IPS-NIHi11 (cell line): Measurements from ENCODE around the gene UBN1.

ENCODE experiments used
- DNase-seq: peaks from one replicate; pipeline ENCODE4 v3.0.0; 2012; ENCODE audit warnings: mixed read lengths, low spot score

UBN1 gene, protein sequence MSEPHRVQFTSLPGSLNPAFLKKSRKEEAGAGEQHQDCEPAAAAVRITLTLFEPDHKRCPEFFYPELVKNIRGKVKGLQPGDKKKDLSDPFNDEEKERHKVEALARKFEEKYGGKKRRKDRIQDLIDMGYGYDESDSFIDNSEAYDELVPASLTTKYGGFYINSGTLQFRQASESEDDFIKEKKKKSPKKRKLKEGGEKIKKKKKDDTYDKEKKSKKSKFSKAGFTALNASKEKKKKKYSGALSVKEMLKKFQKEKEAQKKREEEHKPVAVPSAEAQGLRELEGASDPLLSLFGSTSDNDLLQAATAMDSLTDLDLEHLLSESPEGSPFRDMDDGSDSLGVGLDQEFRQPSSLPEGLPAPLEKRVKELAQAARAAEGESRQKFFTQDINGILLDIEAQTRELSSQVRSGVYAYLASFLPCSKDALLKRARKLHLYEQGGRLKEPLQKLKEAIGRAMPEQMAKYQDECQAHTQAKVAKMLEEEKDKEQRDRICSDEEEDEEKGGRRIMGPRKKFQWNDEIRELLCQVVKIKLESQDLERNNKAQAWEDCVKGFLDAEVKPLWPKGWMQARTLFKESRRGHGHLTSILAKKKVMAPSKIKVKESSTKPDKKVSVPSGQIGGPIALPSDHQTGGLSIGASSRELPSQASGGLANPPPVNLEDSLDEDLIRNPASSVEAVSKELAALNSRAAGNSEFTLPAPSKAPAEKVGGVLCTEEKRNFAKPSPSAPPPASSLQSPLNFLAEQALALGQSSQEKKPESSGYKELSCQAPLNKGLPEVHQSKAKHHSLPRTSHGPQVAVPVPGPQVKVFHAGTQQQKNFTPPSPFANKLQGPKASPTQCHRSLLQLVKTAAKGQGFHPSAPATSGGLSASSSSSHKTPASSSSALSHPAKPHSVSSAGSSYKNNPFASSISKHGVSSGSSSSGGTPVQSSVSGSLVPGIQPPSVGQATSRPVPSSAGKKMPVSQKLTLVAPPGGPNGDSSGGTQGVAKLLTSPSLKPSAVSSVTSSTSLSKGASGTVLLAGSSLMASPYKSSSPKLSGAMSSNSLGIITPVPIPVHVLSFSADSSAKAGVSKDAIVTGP (N-terminal part only)

GRCh38 chr16:4846901-4847773 is at the start of gene UBN1, which contains the start of gene GLYR1:
UBN1 (plus strand) TSS chr16:4847481; CDS start chr16:4852918, 5,437 bp downstream.
GLYR1 (minus strand) TSS chr16:4847288; CDS start chr16:4847265, 23 bp downstream.
- peak; percentile 99 for DNase-seq

GRCh38 chr16:4797805-4798252 is 49.5 kb upstream of the UBN1 start:
- DNase-seq: no peak

- DNase-seq: no peak
These were observed 48.8 kb upstream of the UBN1 start for GRCh38 chr16:4798456-4798855.

DNA sequence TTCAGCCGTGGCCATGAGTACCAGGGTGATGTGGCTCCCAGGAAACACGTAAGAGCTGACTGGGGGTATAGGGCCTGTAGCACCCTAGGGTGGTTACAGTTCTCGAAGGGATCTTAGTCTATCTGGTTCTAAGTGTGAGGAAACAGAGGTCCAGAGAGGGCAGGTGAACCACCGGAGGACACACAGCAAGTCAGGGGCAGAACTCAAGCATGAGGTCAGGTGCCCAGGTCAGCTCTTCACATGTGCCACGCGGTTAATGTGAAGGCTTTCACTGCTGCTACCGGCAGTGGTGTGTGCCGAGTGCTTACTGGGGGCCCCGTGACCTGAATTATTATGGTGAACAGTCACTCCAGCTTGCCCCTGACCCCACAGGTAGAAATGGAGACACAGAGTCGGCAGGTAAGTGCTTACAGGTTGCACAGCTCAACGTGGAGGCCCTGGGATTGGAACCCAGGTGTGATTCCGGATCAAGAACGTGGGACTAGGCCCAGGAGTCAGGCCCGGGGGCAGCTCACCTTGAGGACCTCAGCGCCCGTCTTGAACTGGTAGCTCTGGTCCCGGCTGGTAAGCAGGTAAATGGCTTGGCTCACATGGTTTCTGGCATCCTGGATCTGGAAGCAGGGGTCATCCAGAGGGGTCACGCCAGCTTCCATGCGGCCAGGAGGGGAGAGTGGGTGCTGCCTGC is 48.0 kb upstream of the UBN1 start:
- DNase-seq: no peak

DNA sequence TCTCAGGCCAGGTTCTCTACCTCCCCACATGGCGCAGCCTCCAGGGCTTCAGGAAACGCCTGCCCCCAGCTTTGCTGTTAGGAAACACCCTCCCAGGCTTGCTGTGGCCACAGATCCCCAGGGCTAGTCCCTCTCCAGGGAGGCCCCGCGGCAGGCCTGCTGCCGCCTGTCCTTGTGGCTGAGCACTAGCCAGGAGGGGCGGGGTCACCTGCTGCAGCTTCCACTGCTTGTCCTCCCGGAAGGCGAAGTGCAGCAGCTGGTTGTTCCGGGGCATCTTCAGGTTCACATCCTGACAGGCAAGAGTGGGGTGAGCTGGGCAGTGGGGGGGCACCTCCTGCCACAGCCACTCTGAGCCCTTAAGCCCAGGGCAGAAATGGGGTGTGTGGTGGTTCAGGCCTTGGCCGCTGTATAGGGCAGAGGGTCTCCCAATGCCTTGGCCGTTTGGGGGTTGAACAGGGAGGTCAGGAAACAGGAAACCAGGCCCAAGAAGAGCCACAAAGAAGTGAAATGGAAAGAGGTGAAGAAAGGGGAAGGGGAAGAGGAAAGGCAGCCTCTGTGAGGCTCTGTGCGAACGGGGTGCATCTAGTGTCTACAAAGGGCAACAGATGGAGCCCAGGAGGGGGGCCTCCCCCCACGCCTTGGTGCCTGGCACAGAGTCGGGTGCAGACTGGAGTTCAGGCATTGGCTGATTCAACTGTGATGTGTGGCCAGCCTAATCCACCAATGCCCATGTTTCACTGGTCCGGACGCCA is 46.8 kb upstream of the UBN1 start:
- no peak for DNase-seq

GRCh38 chr16:4801051-4801961 is 46.0 kb upstream of the UBN1 start:
- DNase-seq: no peak

GRCh38 chr16:4801962-4802658 is 45.2 kb upstream of the UBN1 start, which contains the start of gene ROGDI:
ROGDI (minus strand) TSS chr16:4802633; CDS start chr16:4802571, 62 bp downstream.
- DNase-seq: peak; percentile 89

DNA sequence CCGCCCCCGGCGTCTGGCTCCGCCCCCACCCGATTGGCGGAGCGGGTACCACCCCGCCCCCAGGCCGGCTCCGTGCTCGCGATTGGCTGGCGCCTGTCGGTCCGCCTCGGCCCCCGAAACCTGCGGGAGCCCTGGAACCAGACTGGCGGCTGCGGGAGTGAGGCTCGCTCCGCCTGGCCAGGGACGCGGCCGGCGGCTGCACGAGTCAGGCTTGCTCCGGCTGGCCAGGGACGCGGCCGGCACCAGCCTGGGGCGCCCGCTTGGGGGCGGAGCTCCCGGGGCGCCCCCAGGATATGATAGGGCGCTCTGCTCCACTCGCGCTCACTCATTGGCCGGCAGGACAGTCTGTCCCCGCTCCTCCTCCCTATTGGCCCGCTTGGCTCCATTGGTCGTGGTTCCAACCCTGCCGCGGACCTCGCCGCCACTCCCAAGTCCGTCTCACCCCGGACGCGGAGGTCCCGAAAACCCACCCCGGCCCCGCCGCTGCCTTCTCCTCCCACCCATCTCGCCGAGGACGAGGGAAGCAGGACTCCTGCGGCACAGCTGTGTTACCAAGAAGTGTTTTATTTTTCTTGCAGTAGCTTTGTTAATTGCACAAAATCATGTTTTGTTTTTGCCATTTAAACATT is 44.5 kb upstream of the UBN1 start:
- DNase-seq: peak; percentile 100

- DNase-seq: no peak
These were observed 43.9 kb upstream of the UBN1 start for GRCh38 chr16:4803401-4803844.

DNA sequence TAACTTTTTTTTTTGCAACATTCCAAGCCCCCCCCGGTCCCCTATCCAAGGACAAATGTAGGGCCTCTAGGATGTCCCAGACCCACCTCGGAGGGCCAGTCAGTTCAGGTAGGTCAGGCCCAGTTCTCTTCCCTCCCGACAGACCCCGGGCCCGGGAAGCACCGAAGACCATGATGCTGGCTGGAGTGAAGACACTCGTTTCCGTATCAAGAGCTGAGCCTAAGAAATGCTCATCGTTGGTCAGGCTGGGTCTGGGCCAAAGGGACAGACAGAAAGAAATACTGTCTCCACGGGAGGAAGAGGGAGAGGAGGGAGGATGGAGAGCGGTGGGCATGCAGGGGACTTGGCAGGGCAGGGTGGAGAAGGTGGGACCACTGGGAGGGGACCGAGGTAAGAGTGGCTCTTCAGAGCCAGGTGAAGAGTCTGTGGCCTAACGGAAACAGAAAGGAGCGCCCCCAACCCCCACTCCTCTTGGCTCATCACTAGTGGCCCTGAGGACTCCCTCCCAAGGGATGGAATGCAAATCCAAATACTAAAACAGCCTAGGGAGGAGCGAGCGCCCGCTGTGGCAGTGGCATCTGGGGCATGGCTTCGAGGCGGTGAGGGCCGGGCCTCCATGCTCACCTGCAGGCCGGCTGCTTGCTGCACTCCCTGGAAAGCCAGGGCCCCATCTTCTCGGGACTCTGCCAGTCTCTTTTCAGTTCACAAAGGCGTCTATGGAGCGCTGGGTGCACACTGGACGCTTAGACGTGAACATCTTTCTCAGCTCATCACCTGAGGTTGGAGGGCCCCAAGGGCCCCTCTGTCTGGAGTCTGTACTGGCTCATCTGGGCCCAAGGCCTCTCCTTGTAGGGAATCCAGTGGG is 43.2 kb upstream of the UBN1 start:
- DNase-seq: no peak

GRCh38 chr16:4805231-4805630 is 42.0 kb upstream of the UBN1 start:
- DNase-seq: no peak

GRCh38 chr16:4806280-4806679 is 41.0 kb upstream of the UBN1 start:
- no peak for DNase-seq

GRCh38 chr16:4811242-4811641 is 36.0 kb upstream of the UBN1 start:
- no peak for DNase-seq

GRCh38 chr16:4811773-4812172 is 35.5 kb upstream of the UBN1 start:
- DNase-seq: no peak

DNA sequence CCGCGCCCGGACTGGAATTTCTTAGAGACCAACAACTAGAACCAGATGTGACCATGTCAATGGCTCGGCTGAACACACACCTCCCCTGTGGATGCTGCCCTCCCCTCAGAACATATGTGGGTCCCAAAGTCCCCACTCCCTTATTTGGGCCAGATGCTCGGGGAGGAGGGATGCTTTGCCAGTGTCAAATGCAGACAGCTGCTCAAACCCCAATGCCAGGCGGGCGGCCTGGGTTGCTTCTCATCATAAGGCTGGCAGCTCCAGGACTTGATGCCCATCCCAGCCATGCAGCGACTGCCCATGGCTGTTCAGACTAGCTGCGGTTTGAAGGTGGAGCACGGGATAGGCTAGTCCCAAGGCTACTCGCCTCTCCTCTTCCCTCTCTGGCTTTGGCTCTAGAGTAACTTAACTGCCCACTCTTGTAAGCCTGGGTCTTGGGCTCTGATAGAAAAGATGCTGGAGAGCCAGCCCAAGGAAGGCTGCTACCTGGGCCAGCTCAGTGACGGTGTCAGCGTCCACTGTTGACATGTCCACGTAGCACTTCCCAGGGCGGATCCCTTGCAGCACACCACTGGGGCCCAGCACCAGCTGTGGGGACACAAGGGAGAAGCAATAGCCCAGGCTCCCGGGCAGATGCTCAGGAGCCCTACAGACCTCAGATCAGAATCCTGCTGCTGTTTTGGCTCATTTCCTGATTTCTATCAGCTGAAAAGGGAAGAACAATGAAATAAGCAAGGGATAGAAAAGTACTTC is 33.9 kb upstream of the UBN1 start:
- no peak for DNase-seq

DNA sequence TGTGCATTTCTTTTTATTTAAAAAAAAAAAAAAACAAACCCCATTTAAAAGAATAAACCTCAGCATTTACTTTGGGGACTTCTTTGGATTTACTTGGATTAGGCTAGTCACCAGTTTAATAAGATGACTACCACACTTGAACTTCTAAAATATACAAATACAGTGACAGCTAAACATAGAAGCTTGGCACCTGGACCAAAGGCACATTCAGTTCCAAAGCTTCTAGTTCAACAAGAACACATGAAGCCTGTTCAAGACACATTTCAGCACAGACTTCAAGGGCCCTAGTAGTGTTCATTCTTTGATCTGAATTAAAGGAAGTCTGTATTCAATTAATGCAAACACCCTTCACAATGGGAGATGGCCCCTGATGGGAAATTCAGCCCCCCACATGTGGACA is 33.2 kb upstream of the UBN1 start:
- DNase-seq: no peak
